Bronchial epithelial cell (primary cell): ENCODE measurements around the gene NOSIP. TPM values are rescaled to one million over a fixed set of nuclear protein-coding genes. Genes with fewer than 3 reads are reported as not detected.
A peak's percentile ranks its signal among the peaks of the same experiment; 100 is the strongest.

Experiments
- DNase-seq: peaks from one replicate; pipeline ENCODE4 v3.0.0-alpha.2; 2010; ENCODE audit warnings: low read depth
- FAIRE-seq: peaks from 2 replicates; lab custom pipeline; 2011; peaks lifted over from hg19 to GRCh38; lab: Jason Lieb, UNC
- H3K27me3 ChIP-seq: 2 replicates; pipeline ENCODE4 v1.5.1; 2011; ENCODE audit warnings: low read length; ENCODE audit not compliant: control insufficient read depth, insufficient read depth
- H3K36me3 ChIP-seq: 2 replicates; pipeline ENCODE4 v1.5.1; 2011; ENCODE audit warnings: low read length; ENCODE audit not compliant: control insufficient read depth, insufficient read depth
- H3K4me3 ChIP-seq: 2 replicates; pipeline ENCODE4 v1.5.1; 2011; ENCODE audit warnings: mild to moderate bottlenecking, low read depth, low read length, control low read depth
- CTCF ChIP-seq: IDR thresholded peaks from 2 replicates; pipeline ENCODE4 v1.5.1; 2011; ENCODE audit warnings: mild to moderate bottlenecking, moderate library complexity, low read length, control low read depth, inconsistent platforms; ENCODE audit not compliant: insufficient read depth, severe bottlenecking
- total RNA-seq: library from RNA; depleted of rRNA; stranded (reverse); fragments of >200 nt; gene quantifications from 2 replicates; pipeline ENCODE4 v1.2.1, GENCODE V29; 2014

Gene NOSIP
- total RNA-seq, 1 donor from 2014 or later = 71.1 TPM

DNA sequence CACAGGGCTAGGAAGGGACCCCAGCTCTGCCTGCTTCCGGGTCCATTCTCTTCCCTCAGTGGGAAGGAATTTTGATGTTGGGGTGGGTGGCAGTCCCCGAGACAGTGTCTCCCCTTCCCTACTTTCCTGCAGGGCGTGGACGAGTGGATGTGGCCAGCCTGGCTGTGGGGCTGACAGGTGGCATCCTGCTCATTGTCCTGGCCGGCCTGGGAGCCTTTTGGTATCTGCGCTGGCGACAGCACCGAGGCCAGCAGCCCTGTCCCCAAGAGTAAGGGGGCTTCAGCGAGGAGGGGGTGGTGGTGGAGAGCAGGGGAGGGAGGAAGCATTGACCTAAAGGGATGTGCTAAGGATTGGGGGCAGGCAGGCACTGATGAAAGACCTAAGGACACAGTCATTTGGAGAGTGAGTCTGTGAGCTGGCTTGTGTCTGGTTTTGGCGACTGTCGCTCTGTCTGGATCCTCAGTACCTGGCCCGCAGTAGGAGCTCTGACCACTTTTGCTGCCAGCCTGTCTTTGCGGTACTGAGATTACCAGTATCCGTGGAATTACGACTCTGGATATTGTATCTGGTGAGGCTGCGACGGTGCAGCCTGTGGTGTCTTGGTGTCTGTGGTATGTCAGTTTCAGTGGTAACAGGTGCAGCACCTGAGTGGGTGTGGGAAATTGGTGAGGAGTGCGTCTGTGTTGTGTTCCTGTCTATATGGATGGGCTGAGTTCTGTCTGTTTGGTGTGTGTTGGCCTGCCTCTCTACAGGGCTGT, 8.2 kb upstream of the NOSIP start:
- Histone ChIP-seq H3K27me3 (no peaks in the 10 kb centered on the region), H3K36me3 (peaks cover under 1% of the 10 kb centered on the region), H3K4me3 (no peak overlapping the region)
- TF ChIP-seq CTCF = no peak
- FAIRE-seq = no peak
- DNase-seq = no peak

- DNase-seq (no peak), FAIRE-seq (no peak)
- H3K4me3 ChIP-seq = no peak overlapping the region
- no peak for TF ChIP-seq CTCF
- no peaks in the 10 kb centered on the region for H3K27me3 ChIP-seq
- peaks cover 2% of the 10 kb centered on the region for H3K36me3 ChIP-seq
These were observed 6.9 kb upstream of the NOSIP start for GRCh38 chr19:49587227-49587626.

- no peak for TF ChIP-seq CTCF
- Histone ChIP-seq H3K27me3 (no peaks in the 10 kb centered on the region), H3K36me3 (peaks cover 2% of the 10 kb centered on the region), H3K4me3 (no peak overlapping the region)
- DNase-seq (no peak), FAIRE-seq (no peak)
These were observed 4.7 kb upstream of the NOSIP start for GRCh38 chr19:49585023-49585422.

GRCh38 chr19:49583239-49583638, 2.9 kb upstream of the NOSIP start:
- Histone ChIP-seq H3K4me3 (no peak overlapping the region), H3K27me3 (no peaks in the 10 kb centered on the region), H3K36me3 (peaks cover 2% of the 10 kb centered on the region)
- FAIRE-seq = no peak
- DNase-seq = no peak
- TF ChIP-seq CTCF = no peak

DNA sequence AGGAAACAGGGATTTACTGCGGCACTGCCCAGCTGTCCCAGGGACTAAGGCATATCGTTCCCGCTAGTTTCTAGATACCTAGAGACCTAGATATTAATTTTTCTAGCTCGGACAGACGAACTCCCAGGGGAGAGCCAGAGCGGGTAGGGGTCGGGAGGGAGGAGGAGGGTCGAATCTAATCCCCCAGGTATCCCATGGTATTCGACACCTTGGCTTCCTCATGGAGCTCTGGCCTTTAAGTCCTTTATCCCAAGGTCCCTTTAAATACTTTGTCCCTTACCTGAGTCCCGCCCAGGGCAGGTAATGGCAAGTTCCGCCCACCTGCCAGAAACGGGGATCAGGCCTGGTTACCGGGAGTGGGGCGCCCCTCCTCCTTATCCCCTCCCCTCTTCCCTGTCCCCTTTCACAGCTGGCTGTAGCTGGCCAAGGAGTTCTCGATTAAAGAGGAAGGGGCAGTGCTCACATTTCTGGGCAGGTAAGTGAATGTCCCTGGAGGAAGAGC, 702 bp upstream of the NOSIP start, which contains the start of gene PRRG2:
Gene PRRG2, plus strand, starts transcription at position 310 of the 502 bp plus-strand sequence. CDS start 1,904 bp downstream, outside the sequence.
- peak; percentile 51 for DNase-seq
- Histone ChIP-seq H3K36me3 (peaks cover 4% of the 10 kb centered on the region), H3K27me3 (no peaks in the 10 kb centered on the region), H3K4me3 (peak within 1 kb of the TSS; percentile 69)
- FAIRE-seq = no peak
- TF ChIP-seq CTCF = no peak
